IMR-90 (cell line): ENCODE results near the gene CYTH4. TPM values are rescaled to one million over a fixed set of nuclear protein-coding genes. Genes with fewer than 3 reads are reported as not detected.

Source experiments
- ATAC-seq: fragments of 200-7000 bp; cut with Tn5 transposase; 2 replicates; pipeline ENCODE4 v1.9.1; 2020; ENCODE audit warnings: low read depth, mild to moderate bottlenecking, moderate library complexity
- BruUV-seq: library from RNA; stranded (reverse); fragments of 400-500 nt; replicated peaks from 2 replicates; lab custom pipeline; 2021; lab: Mats Ljungman, UMichigan
- CTCF ChIA-PET: fragments of 300-600 bp; formaldehyde crosslinking; extraction: SDS; loops from one replicate; lab custom pipeline; 2021; ENCODE audit warnings: antibody characterized with exemption; lab: Yijun Ruan, JAX
- POLR2A ChIA-PET: fragments of 300-600 bp; sonication (Branson Sonifier 250); formaldehyde crosslinking; loops from one replicate; lab custom pipeline; 2022; ENCODE audit warnings: antibody characterized with exemption; ENCODE audit not compliant: unreplicated experiment; lab: Charles Lee
- DNase-seq: peaks from one replicate; pipeline ENCODE4 v3.0.0; 2013
- H2AFZ ChIP-seq: replicated peaks from 2 replicates; pipeline ENCODE3; 2013; ENCODE audit warnings: low read length, mild to moderate bottlenecking; ENCODE audit not compliant: poor library complexity
- H2AK5ac ChIP-seq: 2 replicates; pipeline ENCODE4 v1.6.1; 2013; ENCODE audit warnings: low read depth, low read length, inconsistent platforms
- H2AK9ac ChIP-seq: replicated peaks from 2 replicates; pipeline ENCODE3; 2013; ENCODE audit warnings: mild to moderate bottlenecking, low read depth, low read length, moderate library complexity; ENCODE audit not compliant: poor library complexity
- H2BK120ac ChIP-seq: 2 replicates; pipeline ENCODE4 v1.6.1; 2013; ENCODE audit warnings: low read depth, low read length, inconsistent platforms
- H2BK15ac ChIP-seq: 3 replicates; pipeline ENCODE4 v1.6.1; 2013; ENCODE audit warnings: low read depth, low read length, inconsistent platforms
- H2BK20ac ChIP-seq: 2 replicates; pipeline ENCODE4 v1.6.1; 2013; ENCODE audit warnings: low read depth, mild to moderate bottlenecking, inconsistent platforms, low read length, moderate library complexity
- H2BK5ac ChIP-seq: 2 replicates; pipeline ENCODE4 v1.6.1; 2013; ENCODE audit warnings: mild to moderate bottlenecking, low read depth, low read length, inconsistent platforms; ENCODE audit not compliant: poor library complexity, severe bottlenecking
- H3K14ac ChIP-seq: replicated peaks from 2 replicates; pipeline ENCODE4 v1.6.1; 2013; ENCODE audit warnings: low read depth, low read length, inconsistent platforms
- H3K18ac ChIP-seq: 2 replicates; pipeline ENCODE4 v1.6.1; 2013; ENCODE audit warnings: low read depth, low read length, control low read depth
- H3K23ac ChIP-seq: 2 replicates; pipeline ENCODE4 v1.6.1; 2013; ENCODE audit warnings: low read depth, low read length, inconsistent platforms
- H3K27ac ChIP-seq: 2 replicates; pipeline ENCODE4 v1.5.1; 2013; ENCODE audit warnings: mild to moderate bottlenecking, control low read depth, low read length; ENCODE audit not compliant: insufficient read depth
- H3K27me3 ChIP-seq: 2 replicates; pipeline ENCODE4 v1.6.1; 2013; ENCODE audit warnings: low read length; ENCODE audit not compliant: control insufficient read depth, insufficient read depth
- H3K36me3 ChIP-seq: 2 replicates; pipeline ENCODE4 v1.6.1; 2013; ENCODE audit warnings: low read length, mixed read lengths; ENCODE audit not compliant: control insufficient read depth, insufficient read depth
- H3K4ac ChIP-seq: 2 replicates; pipeline ENCODE4 v1.6.1; 2013; ENCODE audit warnings: low read depth, low read length, inconsistent platforms
- H3K4me1 ChIP-seq: 2 replicates; pipeline ENCODE4 v1.6.1; 2013; ENCODE audit warnings: low read length, mixed read lengths; ENCODE audit not compliant: control insufficient read depth, insufficient read depth
- H3K4me2 ChIP-seq: 2 replicates; pipeline ENCODE4 v1.6.1; 2013; ENCODE audit warnings: low read depth, mild to moderate bottlenecking, control low read depth, low read length, moderate library complexity
- H3K4me3 ChIP-seq: 2 replicates; pipeline ENCODE4 v1.5.1; 2013; ENCODE audit warnings: low read depth, mild to moderate bottlenecking, control low read depth, low read length, moderate library complexity; ENCODE audit not compliant: insufficient read depth
- H3K56ac ChIP-seq: 2 replicates; pipeline ENCODE4 v1.6.1; 2013; ENCODE audit warnings: low read length, inconsistent platforms; ENCODE audit not compliant: insufficient read depth; ENCODE audit errors: extremely low read depth
- H3K79me1 ChIP-seq, 2 experiments: 2 replicates each; pipeline ENCODE4 v1.6.1; 2013; ENCODE audit warnings: low read length in 2 of 2, inconsistent platforms in 1 of 2, low read depth in 1 of 2
- H3K9ac ChIP-seq: 2 replicates; pipeline ENCODE4 v1.6.1; 2013; ENCODE audit warnings: low read depth, low read length, control low read depth
- H3K9me1 ChIP-seq: 2 replicates; pipeline ENCODE4 v1.6.1; 2013; ENCODE audit warnings: low read length, inconsistent platforms; ENCODE audit not compliant: insufficient read depth
- H3K9me3 ChIP-seq: 2 replicates; pipeline ENCODE4 v1.6.1; 2013; ENCODE audit warnings: low read length; ENCODE audit not compliant: control insufficient read depth, insufficient read depth
- H4K20me1 ChIP-seq: 2 replicates; pipeline ENCODE4 v1.6.1; 2013; ENCODE audit warnings: low read length, inconsistent platforms; ENCODE audit not compliant: insufficient read depth
- H4K5ac ChIP-seq: 2 replicates; pipeline ENCODE4 v1.6.1; 2013; ENCODE audit warnings: mild to moderate bottlenecking, low read depth, low read length, control low read depth
- H4K8ac ChIP-seq, 2 experiments: 2 replicates each; pipeline ENCODE4 v1.6.1; 2013; ENCODE audit warnings: low read depth in 2 of 2, low read length in 2 of 2, control low read depth in 1 of 2, inconsistent platforms in 1 of 2
- H4K91ac ChIP-seq: 2 replicates; pipeline ENCODE4 v1.6.1; 2013; ENCODE audit warnings: low read depth, low read length, inconsistent platforms; ENCODE audit not compliant: insufficient read depth
- RAD21 ChIP-seq: IDR thresholded peaks from 2 replicates; pipeline ENCODE4 v1.6.1; 2012; ENCODE audit warnings: low read length, improper control_type of control experiment
- WGBS, 2 experiments: methylation state at CpG; one replicate each; pipeline versions ENCODE4 v1.1.5 to v1.1.7; 2013; ENCODE audit warnings: missing lambda C conversion rate in 2 of 2; ENCODE audit not compliant: insufficient read length in 1 of 2; ENCODE audit errors: extremely low coverage in 2 of 2; 5-methylcytosine and 5-hydroxymethylcytosine counted together
- dilution Hi-C: fragments of 300-500 bp; cut with HindIII; formaldehyde crosslinking; loops from one replicate; pipeline ENCODE4 v1.14.3; 2018; ENCODE audit warnings: low sequenced_read_pairs; ENCODE audit not compliant: unreplicated experiment
- in situ Hi-C: fragments of 300-500 bp; cut with MboI; formaldehyde crosslinking; loops from 3 replicates; pipeline ENCODE4 v1.14.3; 2019; ENCODE audit warnings: low sequenced_read_pairs, inconsistent platforms, mixed read lengths
- intact Hi-C: fragments of 100-400 bp; cut with micrococcal nuclease; formaldehyde crosslinking; loops from 2 replicates; pipeline ENCODE4 v1.10.0; 2022
- polyA plus RNA-seq, 3 experiments: library from polyadenylated mRNA; depleted of rRNA; stranded (reverse); fragments of >200 nt; gene quantifications; 2 replicates each; pipeline ENCODE4 v1.2.3, GENCODE V29; 2012; ENCODE audit warnings: low replicate concordance in 1 of 3
- total RNA-seq: library from RNA; depleted of rRNA; stranded (reverse); fragments of >200 nt; gene quantifications from 2 replicates; pipeline ENCODE4 v1.2.3, GENCODE V29; 2012

CYTH4 gene
- total and polyA plus RNA-seq, 2 of the 4 experiments (the other 2 are of a cell fraction) = 0.36 to 0.55 TPM

GRCh38 chr22:37294747-37295146 is 12.4 kb downstream of the CYTH4 start:
- Histone ChIP-seq H4K91ac (no peak overlapping the region), H3K27ac (no peak overlapping the region), H3K4me1 (peaks cover 3% of the 10 kb centered on the region; the same call in 1 of the 2 replicates), H3K23ac (no peak overlapping the region), H4K20me1 (no peaks in the 10 kb centered on the region), H2AK5ac (no peak overlapping the region), H3K18ac (no peak overlapping the region), H3K9me3 (peaks cover 3% of the 10 kb centered on the region; the same call in 1 of the 2 replicates), H2AK9ac (no peak overlapping the region), H3K79me1 (no peaks in the 10 kb centered on the region), H2BK20ac (no peak overlapping the region), H3K4ac (peak overlapping the region; percentile 45; the same call in 1 of the 2 replicates), H2BK15ac (no peak overlapping the region), H3K4me3 (no peak overlapping the region), H3K27me3 (no peaks in the 10 kb centered on the region), H3K56ac (no peak overlapping the region), H2BK120ac (no peak overlapping the region), H2BK5ac (no peak overlapping the region), H4K5ac (no peak overlapping the region), H3K14ac (no peak overlapping the region), H3K4me2 (no peak overlapping the region), H2AFZ (no peak overlapping the region), H4K8ac (no peak overlapping the region), H3K9me1 (0 out of 2 replicates have a peak, but pooled peaks cover 5% of the 10 kb centered on the region), H3K9ac (no peak overlapping the region), H3K36me3 (no peaks in the 10 kb centered on the region)
- WGBS, 2 experiments = 70% methylated on average over 2 of the region's 9 CpGs; no CpG with 5 or more reads in 1 of the 2 experiments
- DNase-seq = no peak
- CTCF ChIA-PET = no interaction called here
- POLR2A ChIA-PET = no interaction called here
- no peak for ATAC-seq
- intact Hi-C loops (no loop called here), dilution Hi-C loops (no loop called here), in situ Hi-C loops (no loop called here)
- TF ChIP-seq RAD21 = no peak
- no TSS peak for BruUV-seq
